HEK293 (cell line): Measurements from ENCODE around the gene CORO1C.
A peak's percentile ranks its signal among the peaks of the same experiment; 100 is the strongest.

Experiments
- CTCF ChIA-PET: fragments of 350-600 bp; formaldehyde crosslinking; extraction: SDS; loops from one replicate; lab custom pipeline; 2021; ENCODE audit warnings: antibody characterized with exemption; lab: Yijun Ruan, JAX
- POLR2A ChIA-PET: fragments of 300-600 bp; formaldehyde crosslinking; extraction: SDS; loops from one replicate; lab custom pipeline; 2020; ENCODE audit warnings: antibody characterized with exemption, inconsistent platforms; lab: Yijun Ruan, JAX
- H3K27ac ChIP-seq: fragments of 200-500 bp; sonication (Bioruptor generic); 2 replicates; pipeline ENCODE4 v1.5.1; 2014; ENCODE audit warnings: low read depth, low read length, control low read depth, inconsistent platforms; ENCODE audit errors: extremely low read depth
- H3K36me3 ChIP-seq, 2 experiments: fragments of 200-500 bp in 1 of 2; sonication (Bioruptor generic) in 1 of 2; 1 replicate in 1 of 2; 2 replicates in 1 of 2; pipeline ENCODE4 v1.5.1; 2014 to 2017; ENCODE audit warnings: inconsistent platforms in 2 of 2, low read length in 2 of 2; ENCODE audit not compliant: control insufficient read depth in 2 of 2, insufficient read depth in 1 of 2
- H3K4me1 ChIP-seq: fragments of 200-500 bp; sonication (Bioruptor generic); 2 replicates; pipeline ENCODE4 v1.5.1; 2014; ENCODE audit warnings: mild to moderate bottlenecking, low read length, inconsistent platforms; ENCODE audit not compliant: control insufficient read depth, insufficient read depth
- H3K4me3 ChIP-seq: 2 replicates; pipeline ENCODE4 v1.5.1; 2011; ENCODE audit warnings: low read depth, mild to moderate bottlenecking, control low read depth, low read length, moderate library complexity
- H3K9me3 ChIP-seq: fragments of 200-500 bp; sonication (Bioruptor generic); 2 replicates; pipeline ENCODE4 v1.5.1; 2014; ENCODE audit warnings: low read depth, low read length, inconsistent platforms; ENCODE audit not compliant: control insufficient read depth, insufficient read depth
- ATF2 ChIP-seq: fragments of 450-650 bp; formaldehyde crosslinking; IDR thresholded peaks from 2 replicates; pipeline ENCODE4 v1.5.1; 2016; ENCODE audit warnings: missing biosample characterization, missing genetic modification characterization, low read depth
- CTCF ChIP-seq: fragments of 450-650 bp; formaldehyde crosslinking; IDR thresholded peaks from 2 replicates; pipeline ENCODE4 v1.5.1; 2016; ENCODE audit warnings: missing biosample characterization, missing genetic modification characterization
- EGR2 ChIP-seq: fragments of 450-650 bp; formaldehyde crosslinking; IDR thresholded peaks from 2 replicates; pipeline ENCODE4 v1.5.1; 2016; ENCODE audit warnings: low read depth, missing biosample characterization, missing genetic modification characterization
- GLI4 ChIP-seq: fragments of 450-650 bp; formaldehyde crosslinking; IDR thresholded peaks from 2 replicates; pipeline ENCODE4 v1.5.1; 2016; ENCODE audit warnings: missing biosample characterization, missing genetic modification characterization
- KLF16 ChIP-seq: fragments of 450-650 bp; formaldehyde crosslinking; IDR thresholded peaks from 2 replicates; pipeline ENCODE4 v1.5.1; 2017; ENCODE audit warnings: missing biosample characterization, missing genetic modification characterization
- OVOL3 ChIP-seq: fragments of 450-650 bp; formaldehyde crosslinking; IDR thresholded peaks from 2 replicates; pipeline ENCODE4 v1.5.1; 2016; ENCODE audit warnings: missing biosample characterization, missing genetic modification characterization
- PRDM1 ChIP-seq: fragments of 450-650 bp; formaldehyde crosslinking; IDR thresholded peaks from 2 replicates; pipeline ENCODE4; 2016; ENCODE audit warnings: missing biosample characterization, missing genetic modification characterization
- WT1 ChIP-seq: fragments of 450-650 bp; formaldehyde crosslinking; IDR thresholded peaks from 2 replicates; pipeline ENCODE4 v1.5.1; 2016; ENCODE audit warnings: missing biosample characterization, missing genetic modification characterization
- YY2 ChIP-seq: fragments of 450-650 bp; formaldehyde crosslinking; IDR thresholded peaks from 2 replicates; pipeline ENCODE4 v1.5.1; 2016; ENCODE audit warnings: missing biosample characterization, missing genetic modification characterization
- ZBTB21 ChIP-seq: fragments of 450-650 bp; formaldehyde crosslinking; IDR thresholded peaks from 2 replicates; pipeline ENCODE4 v1.5.1; 2017; ENCODE audit warnings: missing biosample characterization, missing genetic modification characterization
- ZBTB49 ChIP-seq: fragments of 450-650 bp; formaldehyde crosslinking; IDR thresholded peaks from 2 replicates; pipeline ENCODE4 v1.5.1; 2016; ENCODE audit warnings: missing biosample characterization, missing genetic modification characterization, low read depth
- ZFHX2 ChIP-seq: fragments of 450-650 bp; formaldehyde crosslinking; conservative IDR thresholded peaks from 2 replicates; pipeline ENCODE4 v1.5.1; 2016; ENCODE audit warnings: missing biosample characterization, missing genetic modification characterization
- ZNF214 ChIP-seq: fragments of 450-650 bp; formaldehyde crosslinking; IDR thresholded peaks from 2 replicates; pipeline ENCODE4 v1.5.1; 2017; ENCODE audit warnings: missing biosample characterization, mild to moderate bottlenecking, missing genetic modification characterization, borderline replicate concordance
- ZNF302 ChIP-seq: fragments of 450-650 bp; formaldehyde crosslinking; IDR thresholded peaks from 2 replicates; pipeline ENCODE4 v1.5.1; 2016; ENCODE audit warnings: missing biosample characterization, missing genetic modification characterization, low read depth
- ZNF362 ChIP-seq: fragments of 450-650 bp; formaldehyde crosslinking; IDR thresholded peaks from 2 replicates; pipeline ENCODE4 v1.5.1; 2016; ENCODE audit warnings: missing biosample characterization, missing genetic modification characterization
- ZNF473 ChIP-seq: fragments of 450-650 bp; formaldehyde crosslinking; IDR thresholded peaks from 2 replicates; pipeline ENCODE4 v1.5.1; 2017; ENCODE audit warnings: missing biosample characterization, missing genetic modification characterization
- ZNF692 ChIP-seq: fragments of 450-650 bp; formaldehyde crosslinking; IDR thresholded peaks from 2 replicates; pipeline ENCODE4 v1.5.1; 2016; ENCODE audit warnings: missing biosample characterization, missing genetic modification characterization

The CORO1C gene

GRCh38 chr12:108679106-108679681 lies 52.1 kb downstream of the CORO1C start:
- CTCF ChIA-PET, result interaction anchor here (0.5 to 1.0 kb wide), 3 partner anchors 10 to 27 kb away, joined by 3 to 5 read pairs (median 3); no protein-coding TSS in a partner anchor
- H3K9me3 ChIP-seq, result no peaks in the 10 kb centered on the region
- peaks cover 6 to 21% of the 10 kb centered on the region in 2 experiments; a peak in 2 of 3 replicates for H3K36me3 ChIP-seq
- no peak overlapping the region for H3K4me3 ChIP-seq
- TF ChIP-seq ZNF214 (no peak), ZNF362 (tag by site-specific recombination) (0 out of 2 replicates have a peak, but pooled peaks have one; percentile 54)
- H3K27ac ChIP-seq, result no peak overlapping the region
- no peaks in the 10 kb centered on the region for H3K4me1 ChIP-seq
- POLR2A ChIA-PET, result interaction anchor here (0.7 kb wide), 1 partner anchor 27 kb away, joined by 3 read pairs; no protein-coding TSS in a partner anchor

GRCh38 chr12:108678104-108678730 lies 53.1 kb downstream of the CORO1C start:
- H3K4me3 ChIP-seq, result no peak overlapping the region
- H3K27ac ChIP-seq, result no peak overlapping the region
- no peak for TF ChIP-seq WT1 (tag by site-specific recombination)
- peak; percentile 43; the same call in 1 of the 2 replicates for TF ChIP-seq ZFHX2 (tag by site-specific recombination)
- TF ChIP-seq ZNF692 (tag by site-specific recombination), result no peak
- no peak for TF ChIP-seq CTCF
- TF ChIP-seq YY2, result no peak
- no peak for TF ChIP-seq KLF16 (tag by site-specific recombination)
- no peak for TF ChIP-seq OVOL3 (tag by site-specific recombination)
- no peak for TF ChIP-seq GLI4 (tag by site-specific recombination)
- TF ChIP-seq ATF2 (tag by site-specific recombination), result no peak
- no peak for TF ChIP-seq ZBTB21 (tag by site-specific recombination)
- peak; percentile 6; the same call in 1 of the 2 replicates for TF ChIP-seq EGR2 (tag by site-specific recombination)
- TF ChIP-seq PRDM1 (tag by site-specific recombination), result 0 out of 2 replicates have a peak, but pooled peaks have one; percentile 18
- TF ChIP-seq, all 188 proteins: peak for 3
- Histone ChIP-seq H3K36me3 (peaks cover 6 to 24% of the 10 kb centered on the region in 2 experiments; a peak in 2 of 3 replicates), H3K4me1 (no peaks in the 10 kb centered on the region), H3K9me3 (no peaks in the 10 kb centered on the region)
- POLR2A ChIA-PET, result no interaction called here
- CTCF ChIA-PET, result interaction anchor here (2.3 kb wide), 1 partner anchor 14 kb away, joined by 9 read pairs; no protein-coding TSS in a partner anchor

- peaks cover 6 to 28% of the 10 kb centered on the region in 2 experiments; a peak in 2 of 3 replicates for H3K36me3 ChIP-seq
- no peak overlapping the region for H3K27ac ChIP-seq
- POLR2A ChIA-PET, result no interaction called here
- H3K4me1 ChIP-seq, result no peaks in the 10 kb centered on the region
- no peak overlapping the region for H3K4me3 ChIP-seq
- CTCF ChIA-PET, result interaction anchor here (1.1 to 2.3 kb wide), 2 partner anchors 8 to 13 kb away, joined by 3 to 9 read pairs; no protein-coding TSS in a partner anchor
- H3K9me3 ChIP-seq, result no peaks in the 10 kb centered on the region
- no peak for TF ChIP-seq ZNF473 (tag by site-specific recombination)
- no peak for TF ChIP-seq ZNF302
- TF ChIP-seq PRDM1 (tag by site-specific recombination), result no peak
- no peak for TF ChIP-seq ZBTB49
Observed at GRCh38 chr12:108677381-108677780, 53.9 kb downstream of the CORO1C start.
